OCI-LY7 (cell line): ENCODE data around the gene MAGI1. TPM values are rescaled to one million over a fixed set of nuclear protein-coding genes. Genes with fewer than 3 reads are reported as not detected.

Experiments used
- BruUV-seq: library from RNA; stranded (reverse); fragments of 400-500 nt; replicated peaks from 2 replicates; lab custom pipeline; 2021; lab: Mats Ljungman, UMichigan
- CTCF ChIA-PET: fragments of 300-600 bp; sonication (Branson Sonifier 250); formaldehyde crosslinking; loops from one replicate; lab custom pipeline; 2022; ENCODE audit warnings: antibody characterized with exemption; ENCODE audit not compliant: unreplicated experiment; lab: Charles Lee
- POLR2A ChIA-PET: fragments of 300-600 bp; sonication (Branson Sonifier 250); formaldehyde crosslinking; loops from one replicate; lab custom pipeline; 2022; ENCODE audit warnings: antibody characterized with exemption; lab: Charles Lee
- DNase-seq: peaks from one replicate; pipeline ENCODE4 v3.0.0-alpha.2; 2015; ENCODE audit warnings: low spot score
- H2AFZ ChIP-seq: fragments of 200-600 bp; sonication (generic), shearing (Covaris generic); 2 replicates; pipeline ENCODE4 v1.6.1; 2014; ENCODE audit warnings: mild to moderate bottlenecking, antibody characterized with exemption, low read length, moderate library complexity
- H3K27ac ChIP-seq: fragments of 200-600 bp; sonication (generic); 2 replicates; pipeline ENCODE4 v1.5.1; 2014; ENCODE audit warnings: mixed run types, low read depth, mild to moderate bottlenecking, moderate library complexity, low read length, inconsistent platforms; ENCODE audit not compliant: poor library complexity, severe bottlenecking
- H3K36me3 ChIP-seq: fragments of 200-600 bp; sonication (generic); 2 replicates; pipeline ENCODE4 v1.6.1; 2014; ENCODE audit warnings: mild to moderate bottlenecking, antibody characterized with exemption, low read length, moderate library complexity, mixed read lengths; ENCODE audit not compliant: insufficient read depth
- H3K4me1 ChIP-seq: fragments of 200-600 bp; sonication (generic); 2 replicates; pipeline ENCODE4 v1.5.1; 2014; ENCODE audit warnings: mild to moderate bottlenecking, low read length; ENCODE audit not compliant: insufficient read depth, poor library complexity, severe bottlenecking
- H3K4me2 ChIP-seq: fragments of 200-600 bp; sonication (generic); 2 replicates; pipeline ENCODE4 v1.6.1; 2014; ENCODE audit warnings: mild to moderate bottlenecking, low read length
- H3K4me3 ChIP-seq: fragments of 200-600 bp; sonication (generic); 2 replicates; pipeline ENCODE4 v1.5.1; 2014; ENCODE audit warnings: mild to moderate bottlenecking, low read depth, low read length; ENCODE audit not compliant: poor library complexity, severe bottlenecking
- H3K79me2 ChIP-seq: fragments of 200-600 bp; sonication (generic); 2 replicates; pipeline ENCODE4 v1.6.1; 2016; ENCODE audit warnings: low read depth, mild to moderate bottlenecking, low read length, moderate library complexity, mixed read lengths; ENCODE audit not compliant: insufficient read depth
- H3K9me2 ChIP-seq: fragments of 200-600 bp; sonication (generic); 2 replicates; pipeline ENCODE4 v1.6.1; 2016; ENCODE audit warnings: mild to moderate bottlenecking, low read length, mixed read lengths; ENCODE audit not compliant: insufficient read depth
- H3K9me3 ChIP-seq: fragments of 200-600 bp; sonication (generic); 2 replicates; pipeline ENCODE4 v1.6.1; 2014; ENCODE audit warnings: mild to moderate bottlenecking, mixed run types, low read length, mixed read lengths
- H4K20me1 ChIP-seq: fragments of 200-600 bp; sonication (generic); 2 replicates; pipeline ENCODE4 v1.6.1; 2014; ENCODE audit warnings: mild to moderate bottlenecking, antibody characterized with exemption, low read length, moderate library complexity, mixed read lengths; ENCODE audit not compliant: insufficient read depth
- EZH2phosphoT487 ChIP-seq: fragments of 200-600 bp; sonication (generic); IDR thresholded peaks from 2 replicates; pipeline ENCODE4 v1.6.1; 2018; ENCODE audit warnings: low read depth, borderline replicate concordance, mild to moderate bottlenecking, mixed run types, antibody characterized with exemption, low read length, moderate library complexity, mixed read lengths
- intact Hi-C: fragments of 100-400 bp; cut with micrococcal nuclease; formaldehyde crosslinking; loops from one replicate; pipeline ENCODE4 v1.10.0; 2022; ENCODE audit not compliant: unreplicated experiment
- total RNA-seq, 2 experiments: library from RNA; depleted of rRNA in 1 of 2; stranded (reverse); fragments of >200 nt in 1 of 2; shearing (Covaris generic) in 1 of 2; gene quantifications; 2 replicates each; pipeline ENCODE4 v1.2.3, GENCODE V29; 2014 to 2022
- TF ChIP-seq, protein P1 (sequence below): fragments of 200-600 bp; sonication (generic); conservative IDR thresholded peaks from 2 replicates; pipeline ENCODE4 v1.5.1; 2014; ENCODE audit warnings: mild to moderate bottlenecking, antibody characterized with exemption, low read length, moderate library complexity, mixed read lengths

MAGI1 gene
- total RNA-seq, 2 experiments from 2014 or later, result 0.63 to 2.5 TPM

DNA sequence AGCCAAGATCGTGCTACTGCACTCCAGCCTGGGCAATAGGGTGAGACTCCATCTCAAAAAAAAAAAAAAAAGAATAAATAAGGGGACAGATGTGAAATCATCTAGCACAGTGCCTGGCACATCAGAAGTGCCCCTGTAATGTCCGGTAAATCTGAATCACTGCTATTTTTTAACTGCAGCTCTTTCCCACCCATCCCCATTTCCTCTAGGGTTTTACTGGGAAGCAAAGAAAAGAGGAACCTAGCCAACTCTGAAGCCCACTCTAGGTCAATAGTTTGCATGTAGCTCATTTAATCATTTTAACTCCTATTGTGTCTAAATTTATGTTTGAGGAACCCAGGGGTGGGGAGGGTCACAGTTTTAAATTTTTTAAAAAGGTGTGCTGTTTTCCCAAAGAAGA lies 26.0 kb downstream of the MAGI1 start:
- H3K4me2 ChIP-seq, result no peak overlapping the region
- BruUV-seq, result no TSS peak
- no peaks in the 10 kb centered on the region for H3K9me2 ChIP-seq
- ChIA-PET POLR2A (no interaction called here), CTCF (interaction anchor here (0.7 kb wide), 1 partner anchor 105 kb away, joined by 3 read pairs; no protein-coding TSS in a partner anchor)
- no peaks in the 10 kb centered on the region for H3K9me3 ChIP-seq
- H3K27ac ChIP-seq, result no peak overlapping the region
- TF ChIP-seq, protein P1, sequence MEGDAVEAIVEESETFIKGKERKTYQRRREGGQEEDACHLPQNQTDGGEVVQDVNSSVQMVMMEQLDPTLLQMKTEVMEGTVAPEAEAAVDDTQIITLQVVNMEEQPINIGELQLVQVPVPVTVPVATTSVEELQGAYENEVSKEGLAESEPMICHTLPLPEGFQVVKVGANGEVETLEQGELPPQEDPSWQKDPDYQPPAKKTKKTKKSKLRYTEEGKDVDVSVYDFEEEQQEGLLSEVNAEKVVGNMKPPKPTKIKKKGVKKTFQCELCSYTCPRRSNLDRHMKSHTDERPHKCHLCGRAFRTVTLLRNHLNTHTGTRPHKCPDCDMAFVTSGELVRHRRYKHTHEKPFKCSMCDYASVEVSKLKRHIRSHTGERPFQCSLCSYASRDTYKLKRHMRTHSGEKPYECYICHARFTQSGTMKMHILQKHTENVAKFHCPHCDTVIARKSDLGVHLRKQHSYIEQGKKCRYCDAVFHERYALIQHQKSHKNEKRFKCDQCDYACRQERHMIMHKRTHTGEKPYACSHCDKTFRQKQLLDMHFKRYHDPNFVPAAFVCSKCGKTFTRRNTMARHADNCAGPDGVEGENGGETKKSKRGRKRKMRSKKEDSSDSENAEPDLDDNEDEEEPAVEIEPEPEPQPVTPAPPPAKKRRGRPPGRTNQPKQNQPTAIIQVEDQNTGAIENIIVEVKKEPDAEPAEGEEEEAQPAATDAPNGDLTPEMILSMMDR, result no peak
- no peak for TF ChIP-seq EZH2phosphoT487
- no peaks in the 10 kb centered on the region for H3K79me2 ChIP-seq
- no peaks in the 10 kb centered on the region for H3K36me3 ChIP-seq
- H3K4me3 ChIP-seq, result no peak overlapping the region
- no peaks in the 10 kb centered on the region for H4K20me1 ChIP-seq
- no peak for DNase-seq
- no peak overlapping the region for H2AFZ ChIP-seq
- intact Hi-C loops, result no loop called here
- H3K4me1 ChIP-seq, result no peaks in the 10 kb centered on the region

- Histone ChIP-seq H3K27ac (no peak overlapping the region), H3K9me3 (no peaks in the 10 kb centered on the region), H3K9me2 (no peaks in the 10 kb centered on the region), H2AFZ (no peak overlapping the region), H3K79me2 (no peaks in the 10 kb centered on the region), H3K4me2 (no peak overlapping the region), H4K20me1 (no peaks in the 10 kb centered on the region), H3K4me1 (no peaks in the 10 kb centered on the region), H3K36me3 (no peaks in the 10 kb centered on the region), H3K4me3 (no peak overlapping the region)
- no TSS peak for BruUV-seq
- intact Hi-C loops, result no loop called here
- CTCF ChIA-PET, result no interaction called here
- no peak for DNase-seq
- POLR2A ChIA-PET, result interaction anchor here (0.5 kb wide), 1 partner anchor 64 kb away, joined by 6 read pairs; no protein-coding TSS in a partner anchor
- no peak for TF ChIP-seq EZH2phosphoT487
- TF ChIP-seq, protein P1, result no peak
These were observed 27.7 kb downstream of the MAGI1 start for GRCh38 chr3:66010739-66011655.

- intact Hi-C loops, result no loop called here
- no peaks in the 10 kb centered on the region for H3K36me3 ChIP-seq
- POLR2A ChIA-PET, result no interaction called here
These were observed 28.4 kb downstream of the MAGI1 start for GRCh38 chr3:66010348-66010738.

More at GRCh38 chr3:66010348-66010738, 28.4 kb downstream of the MAGI1 start:
- no peak for DNase-seq
- H2AFZ ChIP-seq, result no peak overlapping the region
- no peaks in the 10 kb centered on the region for H3K9me2 ChIP-seq
- H3K4me3 ChIP-seq, result no peak overlapping the region
- no peaks in the 10 kb centered on the region for H4K20me1 ChIP-seq
- no peaks in the 10 kb centered on the region for H3K9me3 ChIP-seq
- no peaks in the 10 kb centered on the region for H3K4me1 ChIP-seq
- H3K27ac ChIP-seq, result no peak overlapping the region
- no peak overlapping the region for H3K4me2 ChIP-seq
- H3K79me2 ChIP-seq, result no peaks in the 10 kb centered on the region
- CTCF ChIA-PET, result no interaction called here
- no TSS peak for BruUV-seq
- TF ChIP-seq, protein P1, result no peak
- TF ChIP-seq EZH2phosphoT487, result no peak
